HG02763 (cell line): ENCODE results near the gene ANO8.
"Not testable (repeated sequence)": the region's sequence is repeated elsewhere in the genome, so short reads cannot be mapped to it uniquely, and the experiment has no call there.

Experiments used
- ATAC-seq: cut with Tn5 transposase; IDR thresholded peaks from one replicate; pipeline ENCODE4 v1.9.1; 2021; ENCODE audit warnings: mild to moderate bottlenecking, moderate library complexity; ENCODE audit not compliant: unreplicated experiment

The ANO8 gene

GRCh38 chr19:17292301-17293074 lies 42.2 kb downstream of the ANO8 start:
- ATAC-seq = peak; percentile 79

GRCh38 chr19:17289489-17289888 lies 45.2 kb downstream of the ANO8 start:
- no peak for ATAC-seq

GRCh38 chr19:17286752-17287151 lies 47.9 kb downstream of the ANO8 start:
- ATAC-seq = no peak

- no peak for ATAC-seq
Measured at GRCh38 chr19:17286263-17286662, 48.4 kb downstream of the ANO8 start.

GRCh38 chr19:17285415-17286135 lies 49.1 kb downstream of the ANO8 start:
- ATAC-seq = no peak

- ATAC-seq = no peak
Measured at GRCh38 chr19:17283504-17283996, 51.1 kb downstream of the ANO8 start.

- no peak for ATAC-seq
Measured at GRCh38 chr19:17282488-17283125, 52.0 kb downstream of the ANO8 start.

GRCh38 chr19:17281391-17282304 lies 53.0 kb downstream of the ANO8 start, which contains the start of gene ANKLE1:
Gene ANKLE1 (plus strand): TSS chr19:17281901. CDS start chr19:17281921, 20 bp downstream.
- ATAC-seq = no peak

GRCh38 chr19:17279436-17279835 lies 55.2 kb downstream of the ANO8 start:
- ATAC-seq = no peak

- no peak for ATAC-seq
Measured at GRCh38 chr19:17275441-17276175, 59.0 kb downstream of the ANO8 start.

GRCh38 chr19:17274892-17275291 lies 59.8 kb downstream of the ANO8 start:
- not testable (repeated sequence) for ATAC-seq
